T-helper 17 cell (primary cell): ENCODE data around the gene KCNJ16. TPM values are rescaled to one million over a fixed set of nuclear protein-coding genes. Genes with fewer than 3 reads are reported as not detected.

Experiments used
- ATAC-seq: fragments of 150-1000 bp; cut with Tn5 transposase; 2 replicates; pipeline ENCODE4 v1.10.0; 2021; ENCODE audit warnings: mild to moderate bottlenecking, moderate library complexity
- DNase-seq, 3 donors: peaks; one replicate each; pipeline versions ENCODE4 v3.0.0 to v3.0.0-alpha.2; 2020 to 2021
- H3K9me3 ChIP-seq: one replicate; pipeline ENCODE4 v1.7.0; 2013; ENCODE audit warnings: low read length, mild to moderate bottlenecking; ENCODE audit not compliant: control insufficient read depth, poor library complexity, severe bottlenecking
- H3K27ac Mint-ChIP-seq: one replicate; pipeline ENCODE4 v1.8.0; 2022; ENCODE audit warnings: mild to moderate bottlenecking, moderate library complexity, mixed read lengths
- H3K27me3 Mint-ChIP-seq: one replicate; pipeline ENCODE4 v1.8.0; 2022; ENCODE audit warnings: mixed read lengths
- H3K36me3 Mint-ChIP-seq: one replicate; pipeline ENCODE4 v1.8.0; 2022; ENCODE audit warnings: low read depth, mixed read lengths
- H3K4me1 Mint-ChIP-seq: one replicate; pipeline ENCODE4 v1.8.0; 2022; ENCODE audit warnings: mild to moderate bottlenecking, mixed read lengths
- H3K4me3 Mint-ChIP-seq: one replicate; pipeline ENCODE4 v1.8.0; 2022; ENCODE audit warnings: mild to moderate bottlenecking, moderate library complexity, mixed read lengths
- total RNA-seq, 4 donors: library from RNA in 2 of 4; stranded (reverse) in 2 of 4; gene quantifications; one replicate each; pipeline ENCODE4 v1.2.3 and lab custom pipeline; 2022 to 2026

Gene KCNJ16
- total RNA-seq, 2 donors from 2014 or later = not detected

DNA sequence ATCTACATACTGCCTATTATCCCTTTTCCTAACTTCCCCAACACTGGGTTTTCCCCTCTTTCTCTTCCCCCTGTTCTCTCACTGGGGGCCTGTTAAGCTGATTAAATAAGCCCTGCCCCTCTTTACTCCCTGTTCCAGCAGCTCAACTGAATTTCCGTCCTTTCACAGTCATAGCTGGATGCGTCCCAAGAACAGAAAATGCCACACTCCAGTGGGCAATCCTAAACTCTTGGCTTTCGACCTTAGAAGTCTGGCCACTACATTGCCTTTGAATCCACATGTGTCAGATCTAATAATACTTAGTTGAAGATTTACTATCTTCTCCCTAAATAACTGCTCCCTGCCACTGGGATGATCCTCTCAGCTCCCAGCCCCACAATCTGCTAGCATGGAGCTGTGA, 34.5 kb downstream of the KCNJ16 start:
- no peaks in the 10 kb centered on the region for H3K36me3 Mint-ChIP-seq
- H3K27ac Mint-ChIP-seq = no peak overlapping the region
- ATAC-seq (no peak), DNase-seq (no peak)
- H3K4me3 Mint-ChIP-seq = no peak overlapping the region
- peaks cover 2% of the 10 kb centered on the region for H3K4me1 Mint-ChIP-seq
- H3K27me3 Mint-ChIP-seq = peaks cover 51% of the 10 kb centered on the region
- H3K9me3 ChIP-seq = no peaks in the 10 kb centered on the region

DNA sequence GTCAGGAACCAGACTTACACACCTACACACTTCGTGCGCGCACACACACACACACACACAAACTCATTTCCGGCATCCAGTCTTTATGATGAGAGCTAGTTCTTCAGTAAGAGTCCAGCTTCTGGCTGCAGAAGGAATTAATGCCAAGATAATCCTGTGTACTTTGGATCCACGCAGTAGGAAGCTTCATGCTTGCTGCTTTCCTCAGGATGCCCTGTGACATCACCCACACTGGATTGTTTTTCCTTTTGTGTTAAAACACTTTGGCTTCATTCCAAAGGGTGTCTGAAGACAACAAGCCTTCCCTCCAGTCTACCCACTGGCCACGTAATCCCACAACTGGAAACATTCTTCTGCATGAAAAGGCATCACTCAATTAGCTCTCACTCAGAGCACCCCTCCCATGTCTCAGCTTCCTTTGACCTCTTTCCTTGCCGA, 35.4 kb downstream of the KCNJ16 start:
- no peaks in the 10 kb centered on the region for H3K9me3 ChIP-seq
- H3K27ac Mint-ChIP-seq = no peak overlapping the region
- no peak overlapping the region for H3K4me3 Mint-ChIP-seq
- DNase-seq = no peak
- no peak for ATAC-seq
- H3K4me1 Mint-ChIP-seq = peaks cover 2% of the 10 kb centered on the region
- peaks cover 44% of the 10 kb centered on the region for H3K27me3 Mint-ChIP-seq
- H3K36me3 Mint-ChIP-seq = no peaks in the 10 kb centered on the region

DNA sequence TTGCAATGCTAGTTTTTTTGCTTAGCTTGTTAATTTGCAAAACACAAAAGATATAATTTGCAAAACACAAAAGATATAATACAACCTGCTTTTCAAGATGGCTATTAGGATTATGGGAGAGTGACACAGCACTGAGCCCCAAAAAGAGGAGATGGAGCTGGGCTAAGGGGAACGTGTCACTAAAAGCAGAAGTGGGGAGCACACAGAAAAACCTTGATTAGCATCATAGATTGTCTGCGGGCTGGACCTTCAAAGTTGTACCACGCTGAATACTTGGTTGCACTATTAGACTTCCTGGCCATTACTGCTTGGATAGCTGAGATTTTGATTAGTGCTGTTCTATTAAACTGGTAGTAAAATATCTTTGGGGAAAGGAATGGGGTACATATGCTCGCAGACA, 36.2 kb downstream of the KCNJ16 start:
- Mint-ChIP-seq H3K4me1 (peaks cover 2% of the 10 kb centered on the region), H3K4me3 (no peak overlapping the region), H3K27me3 (peaks cover 44% of the 10 kb centered on the region), H3K36me3 (no peaks in the 10 kb centered on the region), H3K27ac (no peak overlapping the region)
- DNase-seq (no peak), ATAC-seq (no peak)
- no peaks in the 10 kb centered on the region for H3K9me3 ChIP-seq

DNA sequence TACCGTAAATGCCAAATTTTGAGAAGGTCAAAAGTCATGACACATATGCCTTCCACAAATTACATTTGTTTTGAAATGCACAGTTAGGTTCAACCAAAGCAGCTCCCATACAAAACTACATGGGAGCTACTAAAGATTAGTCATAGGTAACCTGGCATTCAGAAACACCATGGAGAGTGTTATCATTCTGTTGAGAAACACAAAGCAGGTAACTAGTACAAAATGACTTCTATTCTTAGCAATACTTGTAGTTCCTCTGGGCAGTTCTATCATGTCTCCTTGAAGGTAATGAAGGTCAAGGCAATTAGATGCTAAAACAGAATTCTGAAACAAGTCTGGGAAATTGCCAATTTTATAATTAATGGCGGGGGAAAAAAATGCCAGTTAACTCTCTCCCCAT, 39.4 kb downstream of the KCNJ16 start:
- no peaks in the 10 kb centered on the region for H3K9me3 ChIP-seq
- Mint-ChIP-seq H3K4me1 (no peaks in the 10 kb centered on the region), H3K27ac (no peak overlapping the region), H3K4me3 (no peak overlapping the region), H3K36me3 (no peaks in the 10 kb centered on the region), H3K27me3 (peaks cover 51% of the 10 kb centered on the region)
- DNase-seq (no peak), ATAC-seq (no peak)

DNA sequence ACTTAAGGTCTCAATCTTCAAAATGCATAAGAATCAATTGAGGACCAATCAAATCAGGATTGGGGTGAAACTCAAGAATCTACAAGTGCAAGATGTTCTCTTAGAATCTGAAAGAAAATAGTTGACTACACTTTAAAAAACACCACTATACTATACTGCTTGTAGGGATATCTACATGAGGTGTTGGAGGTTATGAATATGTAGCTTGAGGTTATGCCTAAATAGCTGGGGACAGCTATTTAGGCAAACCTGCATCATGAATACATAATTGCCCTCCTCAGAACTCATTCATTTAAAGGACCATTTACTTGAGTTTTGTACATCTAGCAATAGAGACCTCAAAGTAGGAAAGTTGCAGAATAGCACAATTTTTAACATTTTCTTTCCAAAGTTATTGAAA, 40.1 kb downstream of the KCNJ16 start:
- peaks cover 43% of the 10 kb centered on the region for H3K27me3 Mint-ChIP-seq
- DNase-seq = no peak
- H3K9me3 ChIP-seq = no peaks in the 10 kb centered on the region
- H3K36me3 Mint-ChIP-seq = no peaks in the 10 kb centered on the region
- no peak overlapping the region for H3K4me3 Mint-ChIP-seq
- no peaks in the 10 kb centered on the region for H3K4me1 Mint-ChIP-seq
- H3K27ac Mint-ChIP-seq = no peak overlapping the region
- no peak for ATAC-seq

DNA sequence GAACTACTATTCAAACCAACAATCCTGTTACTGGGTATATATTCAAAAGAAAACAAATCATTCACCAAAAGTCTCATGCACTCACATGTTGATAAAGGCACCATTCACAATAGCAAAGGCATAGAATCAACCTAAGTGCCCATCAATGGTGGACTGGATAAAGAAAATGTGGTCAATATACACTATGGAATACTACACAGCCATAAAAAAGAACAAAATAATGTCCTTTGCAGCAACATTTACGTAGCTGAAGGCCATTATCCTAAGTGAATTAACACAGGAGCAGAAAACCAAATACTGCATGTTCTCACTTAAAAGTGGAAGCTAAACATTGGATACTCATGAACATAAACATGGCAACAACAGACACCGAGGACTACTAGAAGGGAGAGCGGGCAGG, 41.9 kb downstream of the KCNJ16 start:
- H3K27ac Mint-ChIP-seq = no peak overlapping the region
- peaks cover 25% of the 10 kb centered on the region for H3K27me3 Mint-ChIP-seq
- H3K4me3 Mint-ChIP-seq = no peak overlapping the region
- DNase-seq = no peak
- no peak for ATAC-seq
- H3K36me3 Mint-ChIP-seq = no peaks in the 10 kb centered on the region
- no peaks in the 10 kb centered on the region for H3K9me3 ChIP-seq
- no peaks in the 10 kb centered on the region for H3K4me1 Mint-ChIP-seq

DNA sequence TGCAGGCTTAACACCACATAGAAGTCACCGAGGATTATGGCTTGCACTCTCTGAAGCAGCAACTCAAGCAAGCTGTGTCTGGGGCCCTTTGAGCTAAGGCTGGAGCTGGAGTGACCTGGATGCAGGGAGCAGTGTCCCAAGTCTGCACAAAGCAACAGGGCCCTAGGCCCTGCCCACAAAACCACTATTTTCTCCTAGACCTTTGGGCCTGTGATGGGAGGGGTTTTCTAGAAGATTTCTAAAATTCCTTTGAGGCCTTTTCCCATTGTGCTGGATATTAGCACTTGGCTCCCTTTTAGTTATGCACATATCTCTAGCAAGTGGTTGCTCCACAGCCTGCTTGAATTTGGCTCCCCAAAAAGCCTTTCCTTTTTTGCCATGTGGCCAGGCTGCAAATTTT, 44.5 kb downstream of the KCNJ16 start:
- Mint-ChIP-seq H3K27ac (no peak overlapping the region), H3K27me3 (peaks cover 7% of the 10 kb centered on the region), H3K36me3 (no peaks in the 10 kb centered on the region), H3K4me1 (no peaks in the 10 kb centered on the region), H3K4me3 (no peak overlapping the region)
- ATAC-seq = no peak
- no peaks in the 10 kb centered on the region for H3K9me3 ChIP-seq
- DNase-seq = no peak

DNA sequence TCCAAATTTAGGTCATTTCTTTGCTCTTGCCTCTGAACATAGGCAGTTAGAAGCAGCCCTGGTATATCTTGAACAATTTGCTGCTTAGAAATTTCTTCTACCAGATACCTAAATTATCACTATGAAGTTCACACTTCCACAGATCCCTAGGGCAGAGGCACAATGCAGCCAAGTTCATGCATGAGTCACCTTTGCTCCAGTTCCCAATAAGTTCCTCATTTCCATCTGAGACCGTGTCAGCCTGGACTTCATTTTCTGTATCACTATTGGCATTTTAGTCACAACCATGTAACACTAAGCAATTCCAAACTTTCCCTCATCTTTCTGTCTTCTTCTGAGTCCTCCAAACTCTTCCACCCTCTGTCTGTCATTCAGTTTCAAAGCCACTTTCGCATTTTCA, 45.0 kb downstream of the KCNJ16 start:
- Mint-ChIP-seq H3K4me1 (no peaks in the 10 kb centered on the region), H3K36me3 (no peaks in the 10 kb centered on the region), H3K27ac (no peak overlapping the region), H3K4me3 (no peak overlapping the region), H3K27me3 (peaks cover 7% of the 10 kb centered on the region)
- no peak for DNase-seq
- no peaks in the 10 kb centered on the region for H3K9me3 ChIP-seq
- ATAC-seq = no peak

DNA sequence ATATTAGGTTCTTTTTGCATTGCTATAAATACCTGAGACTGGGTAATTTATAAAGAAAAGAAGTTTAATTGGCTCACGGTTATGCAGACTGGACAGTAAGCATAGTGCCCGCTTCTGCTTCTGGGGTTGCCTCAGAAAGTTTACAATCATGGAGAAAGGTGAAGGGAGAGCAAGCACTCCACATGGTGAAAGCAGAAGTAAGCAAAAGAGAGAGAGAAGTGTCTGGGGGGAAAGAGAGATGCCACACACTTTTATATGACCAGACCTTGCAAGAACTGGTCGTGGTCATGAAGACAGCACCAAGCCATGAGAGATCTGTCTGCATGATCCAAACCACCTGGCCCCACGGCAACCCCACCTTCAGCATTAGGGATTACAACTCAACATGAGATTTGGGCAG, 45.4 kb downstream of the KCNJ16 start:
- no peak for ATAC-seq

DNA sequence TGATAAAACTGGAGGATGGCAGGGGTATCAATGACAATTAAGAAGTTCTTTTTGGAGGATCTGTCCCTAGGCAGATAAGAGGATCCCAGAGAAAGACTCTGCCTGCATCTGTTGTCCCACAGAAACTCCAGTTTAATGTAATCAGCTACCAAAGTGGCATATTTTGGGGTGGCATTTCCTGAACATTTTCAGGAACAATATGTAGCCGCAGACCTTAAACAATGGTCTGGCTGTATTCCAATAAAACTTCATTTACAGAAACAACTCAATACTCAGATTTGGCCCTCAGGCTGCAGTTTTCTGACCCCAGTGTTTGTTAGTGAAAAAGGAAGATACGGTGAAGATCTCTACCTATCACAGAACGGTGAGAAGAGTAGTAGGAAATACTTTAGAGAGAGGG, 46.1 kb downstream of the KCNJ16 start:
- no peaks in the 10 kb centered on the region for H3K9me3 ChIP-seq
- ATAC-seq (no peak), DNase-seq (no peak)
- Mint-ChIP-seq H3K4me1 (no peaks in the 10 kb centered on the region), H3K27me3 (peaks cover 14% of the 10 kb centered on the region), H3K36me3 (no peaks in the 10 kb centered on the region), H3K27ac (no peak overlapping the region), H3K4me3 (no peak overlapping the region)

More for the DNA sequence above, 45.4 kb downstream of the KCNJ16 start:
- no peaks in the 10 kb centered on the region for H3K9me3 ChIP-seq
- H3K36me3 Mint-ChIP-seq = no peaks in the 10 kb centered on the region
- no peaks in the 10 kb centered on the region for H3K4me1 Mint-ChIP-seq
- H3K27ac Mint-ChIP-seq = no peak overlapping the region
- H3K4me3 Mint-ChIP-seq = no peak overlapping the region
- peaks cover 11% of the 10 kb centered on the region for H3K27me3 Mint-ChIP-seq
- no peak for DNase-seq

DNA sequence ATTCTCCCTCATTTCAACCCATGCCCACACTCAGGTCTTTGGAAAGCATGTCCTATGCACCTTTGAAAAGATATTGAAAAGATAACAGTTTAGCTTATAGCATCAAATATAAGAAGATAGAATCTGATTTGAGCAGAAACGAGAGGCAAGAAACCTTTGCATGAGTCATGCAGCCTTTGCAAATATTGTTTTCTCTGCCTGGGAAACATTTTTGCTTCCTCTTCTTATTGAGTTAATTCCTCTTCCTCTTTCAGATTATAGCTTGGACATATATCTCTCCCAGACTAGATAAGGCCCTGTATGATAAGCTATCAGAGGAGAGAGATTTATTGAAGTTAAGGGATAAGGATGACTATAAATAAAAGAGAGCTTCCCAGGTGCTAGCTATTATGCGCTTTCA, 48.2 kb downstream of the KCNJ16 start:
- Mint-ChIP-seq H3K4me3 (no peak overlapping the region), H3K27me3 (peaks cover 7% of the 10 kb centered on the region), H3K27ac (no peak overlapping the region), H3K36me3 (no peaks in the 10 kb centered on the region), H3K4me1 (no peaks in the 10 kb centered on the region)
- no peak for ATAC-seq
- no peaks in the 10 kb centered on the region for H3K9me3 ChIP-seq
- DNase-seq = no peak

DNA sequence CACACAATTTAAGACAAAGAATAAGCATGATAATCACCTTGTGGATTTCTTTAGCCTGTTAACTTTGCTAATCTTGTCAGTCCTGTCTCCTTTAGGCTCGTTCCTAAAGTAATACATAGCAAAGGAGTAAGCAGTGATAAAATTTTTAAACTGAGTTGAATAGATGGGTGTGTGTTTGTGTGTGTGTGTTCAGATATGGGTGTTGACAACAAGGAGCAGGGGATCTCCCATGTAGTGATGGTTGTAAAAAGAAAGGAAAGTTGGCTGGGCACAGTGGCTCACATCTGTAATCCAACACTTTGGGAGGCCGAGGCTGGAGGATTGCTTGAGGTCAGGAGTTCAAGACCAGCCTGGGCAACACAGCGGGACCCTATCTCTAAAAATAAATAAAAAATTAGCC, 49.7 kb downstream of the KCNJ16 start:
- DNase-seq (no peak), ATAC-seq (no peak)
- Mint-ChIP-seq H3K27ac (no peak overlapping the region), H3K36me3 (no peaks in the 10 kb centered on the region), H3K4me1 (no peaks in the 10 kb centered on the region), H3K27me3 (peaks cover 16% of the 10 kb centered on the region), H3K4me3 (no peak overlapping the region)
- no peaks in the 10 kb centered on the region for H3K9me3 ChIP-seq

DNA sequence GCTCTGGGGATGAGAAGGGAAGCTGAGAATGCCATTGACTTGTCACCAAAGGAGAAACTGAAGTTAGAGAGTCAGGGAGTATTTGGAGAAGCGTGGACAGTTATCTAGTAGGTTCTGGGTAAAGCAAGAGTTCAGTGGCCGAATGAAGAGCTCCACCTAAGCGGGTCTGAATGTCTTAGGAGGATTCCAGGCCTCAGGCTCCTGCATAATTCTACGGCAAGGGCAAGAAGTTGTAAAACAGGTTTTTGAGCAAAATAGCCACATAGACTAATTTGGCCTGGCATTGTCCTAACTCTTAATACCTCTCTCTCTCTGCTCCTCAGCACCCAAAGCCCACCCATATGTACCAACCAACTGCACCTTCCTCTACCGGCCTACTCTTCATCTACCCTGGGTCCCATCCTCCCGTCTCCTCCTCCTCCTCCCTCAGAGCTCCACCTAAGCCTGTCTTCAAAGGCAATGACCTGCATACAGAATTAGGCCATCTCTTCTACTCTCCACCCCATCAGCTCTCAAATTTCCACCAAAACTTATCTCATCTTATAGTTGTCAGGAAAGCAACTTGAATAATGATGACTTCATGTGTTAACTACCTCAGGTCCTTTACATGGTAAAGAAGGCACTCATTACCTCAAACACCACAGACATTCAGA, 52.3 kb downstream of the KCNJ16 start:
- H3K9me3 ChIP-seq = no peaks in the 10 kb centered on the region
- no peak for ATAC-seq
- no peak for DNase-seq
- Mint-ChIP-seq H3K4me1 (no peaks in the 10 kb centered on the region), H3K4me3 (no peak overlapping the region), H3K27ac (no peak overlapping the region), H3K27me3 (peaks cover 23% of the 10 kb centered on the region), H3K36me3 (no peaks in the 10 kb centered on the region)

DNA sequence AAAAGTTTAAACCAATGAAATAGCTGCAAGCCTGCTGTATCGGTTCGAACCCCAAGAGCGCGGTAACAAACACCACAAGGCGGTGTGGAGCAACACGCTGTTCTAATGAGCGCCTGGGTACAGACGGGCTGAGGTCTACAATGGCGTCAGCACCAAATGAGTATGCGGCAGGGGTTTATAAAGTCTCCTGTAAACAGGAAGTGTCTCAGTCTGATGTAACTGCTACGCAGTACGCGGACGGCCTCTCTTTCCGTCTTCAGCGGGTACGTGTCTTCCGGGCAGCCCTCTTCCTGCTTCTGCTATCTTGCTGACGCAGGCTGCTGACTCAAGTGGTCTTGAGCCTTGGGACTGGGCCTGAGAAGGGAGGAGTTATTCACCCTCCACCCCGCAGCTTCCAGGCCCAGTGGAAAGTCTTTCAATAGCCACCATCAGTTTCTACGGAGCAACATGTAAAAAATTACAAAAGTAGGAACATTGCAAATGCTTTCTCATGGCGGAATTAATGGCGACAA, 53.8 kb downstream of the KCNJ16 start:
- Mint-ChIP-seq H3K27me3 (peaks cover 23% of the 10 kb centered on the region), H3K27ac (no peak overlapping the region), H3K4me1 (no peaks in the 10 kb centered on the region), H3K36me3 (no peaks in the 10 kb centered on the region), H3K4me3 (no peak overlapping the region)
- H3K9me3 ChIP-seq = no peaks in the 10 kb centered on the region
- DNase-seq = no peak
- no peak for ATAC-seq
